ENCODE results near the gene THSD8.

GRCh38 chr19:12799742-12800465, 2.0 kb upstream of the THSD8 start:
- TF ChIP-seq CTCF (conservative IDR thresholded peaks at IDR 0.05 in 1 of 2, IDR thresholded peaks at IDR 0.05 in 1 of 2; ENCODE audit: extremely low read depth in 1 of 2, insufficient read depth in 1 of 2, low read depth in 1 of 2, low read length in 2 of 2), result no peak
- no peak for TF ChIP-seq EZH2 (IDR thresholded peaks at IDR 0.05; ENCODE audit: borderline replicate concordance, low read length)

Data from mammary epithelial cell (primary cell).